CD4-positive, alpha-beta T cell treated with Interleukin-15 for 4 hours (primary cell): ENCODE measurements around the gene UMODL1.
"Not testable (repeated sequence)": the region's sequence is repeated elsewhere in the genome, so short reads cannot be mapped to it uniquely, and the experiment has no call there.

ENCODE experiments used
- DNase-seq: peaks from one replicate; pipeline ENCODE4 v3.0.0-alpha.2; 2020; ENCODE audit warnings: low spot score

Gene UMODL1

DNA sequence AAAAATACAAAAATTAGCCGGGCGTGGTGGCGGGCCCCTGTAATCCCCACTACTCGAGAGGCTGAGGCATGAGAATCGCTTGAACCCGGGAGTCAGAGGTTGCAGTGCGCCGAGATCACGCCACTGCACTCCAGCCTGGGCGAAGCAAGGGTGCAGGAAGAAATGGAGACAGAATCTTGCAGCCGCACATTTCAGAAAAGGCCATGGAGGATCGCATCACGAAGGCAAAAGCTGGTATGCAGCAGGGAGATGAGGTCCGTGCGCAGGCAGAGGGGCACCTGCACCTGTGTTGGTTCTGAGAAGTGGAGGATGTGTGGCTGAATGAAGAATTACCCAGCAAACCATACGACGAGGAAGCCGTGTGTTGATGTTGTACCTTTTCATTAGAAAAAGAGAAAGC is 94.8 kb downstream of the UMODL1 start:
- no peak for DNase-seq

GRCh38 chr21:42169758-42170157 is 98.6 kb downstream of the UMODL1 start:
- DNase-seq: no peak

- no peak for DNase-seq
Measured at GRCh38 chr21:42171091-42172053, 100.3 kb downstream of the UMODL1 start.

DNA sequence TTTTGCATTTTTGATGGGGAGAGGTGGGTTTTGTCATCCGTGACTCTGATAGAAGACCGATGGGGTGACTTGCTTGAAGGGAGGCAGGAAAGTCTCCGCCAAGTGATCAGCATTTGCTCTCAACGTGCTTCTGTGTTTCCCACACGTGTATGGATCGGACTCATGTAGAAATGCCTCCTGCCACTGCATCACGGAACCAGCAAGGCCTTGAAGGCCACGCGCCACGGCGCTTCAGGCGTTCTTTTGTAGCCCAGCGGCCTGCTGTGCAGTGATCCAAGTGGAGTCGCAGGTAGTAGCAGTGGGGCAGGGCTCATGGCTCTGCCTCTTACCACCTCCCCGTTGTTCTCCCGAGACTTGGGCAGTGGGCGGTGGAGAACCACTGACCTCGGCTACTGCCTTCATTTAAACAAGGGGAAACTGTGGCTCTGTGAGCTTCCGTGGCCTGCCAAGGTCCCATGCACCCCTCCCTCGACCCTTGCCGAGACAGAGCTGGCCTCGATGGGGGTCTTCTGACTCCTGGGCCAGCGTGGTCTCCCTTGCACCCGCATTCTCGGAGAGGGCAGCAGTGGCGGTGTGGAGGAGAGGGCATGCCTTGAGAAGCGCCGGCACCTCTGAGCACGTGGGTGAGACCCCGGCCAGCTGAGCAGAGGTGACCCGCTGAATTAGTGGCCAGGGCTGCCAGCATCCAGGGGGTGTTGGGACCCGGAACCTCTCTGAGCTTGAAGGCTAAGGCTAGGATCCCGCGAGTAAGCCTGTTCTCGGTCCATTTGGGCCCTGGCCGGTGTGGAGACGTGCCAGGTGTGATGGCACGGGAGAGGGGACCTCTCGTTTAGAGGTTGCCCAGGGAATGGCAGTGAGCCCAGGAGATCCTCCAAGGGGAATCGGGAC is 101.7 kb downstream of the UMODL1 start:
- no peak for DNase-seq

- no peak for DNase-seq
Measured at GRCh38 chr21:42174173-42174572, 103.1 kb downstream of the UMODL1 start.

- DNase-seq: no peak
Measured at GRCh38 chr21:42175110-42175710, 104.1 kb downstream of the UMODL1 start.

- no peak for DNase-seq
Measured at GRCh38 chr21:42176859-42177258, 105.7 kb downstream of the UMODL1 start.

- DNase-seq: no peak
Measured at GRCh38 chr21:42179316-42179715, 108.2 kb downstream of the UMODL1 start.

GRCh38 chr21:42180001-42180400 is 108.9 kb downstream of the UMODL1 start:
- not testable (repeated sequence) for DNase-seq

DNA sequence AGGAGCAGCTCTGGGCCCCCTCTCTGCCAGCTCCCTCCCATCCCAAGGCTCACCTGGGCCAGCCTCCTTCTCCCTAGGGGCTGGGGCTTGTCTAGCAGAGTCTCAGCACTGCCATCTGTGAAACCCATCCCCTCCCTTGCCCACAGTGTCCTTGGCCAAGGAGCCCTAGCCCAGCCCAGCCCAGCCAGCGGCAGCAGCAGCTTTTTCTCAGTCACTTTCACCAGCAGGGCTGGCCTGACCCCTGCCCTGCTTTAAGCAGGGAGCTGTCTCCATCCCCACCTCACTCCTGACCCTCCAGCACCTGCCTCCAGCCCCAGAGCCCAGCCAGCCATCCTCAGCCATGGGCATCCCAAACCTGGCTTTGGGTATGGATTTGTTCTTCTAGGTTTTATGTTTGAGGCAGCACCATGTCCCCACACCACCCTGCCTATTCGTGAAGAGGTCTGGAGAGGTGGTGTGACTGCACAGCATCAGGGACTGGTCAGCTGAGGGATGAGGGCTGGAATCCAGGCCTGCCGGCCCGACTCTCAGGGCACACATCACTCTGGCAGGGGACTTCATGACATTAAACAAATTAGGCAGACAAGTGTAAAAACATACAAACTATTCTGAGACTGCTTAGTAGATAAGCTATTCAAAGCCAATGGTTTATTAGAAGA is 111.7 kb downstream of the UMODL1 start:
- DNase-seq: no peak

DNA sequence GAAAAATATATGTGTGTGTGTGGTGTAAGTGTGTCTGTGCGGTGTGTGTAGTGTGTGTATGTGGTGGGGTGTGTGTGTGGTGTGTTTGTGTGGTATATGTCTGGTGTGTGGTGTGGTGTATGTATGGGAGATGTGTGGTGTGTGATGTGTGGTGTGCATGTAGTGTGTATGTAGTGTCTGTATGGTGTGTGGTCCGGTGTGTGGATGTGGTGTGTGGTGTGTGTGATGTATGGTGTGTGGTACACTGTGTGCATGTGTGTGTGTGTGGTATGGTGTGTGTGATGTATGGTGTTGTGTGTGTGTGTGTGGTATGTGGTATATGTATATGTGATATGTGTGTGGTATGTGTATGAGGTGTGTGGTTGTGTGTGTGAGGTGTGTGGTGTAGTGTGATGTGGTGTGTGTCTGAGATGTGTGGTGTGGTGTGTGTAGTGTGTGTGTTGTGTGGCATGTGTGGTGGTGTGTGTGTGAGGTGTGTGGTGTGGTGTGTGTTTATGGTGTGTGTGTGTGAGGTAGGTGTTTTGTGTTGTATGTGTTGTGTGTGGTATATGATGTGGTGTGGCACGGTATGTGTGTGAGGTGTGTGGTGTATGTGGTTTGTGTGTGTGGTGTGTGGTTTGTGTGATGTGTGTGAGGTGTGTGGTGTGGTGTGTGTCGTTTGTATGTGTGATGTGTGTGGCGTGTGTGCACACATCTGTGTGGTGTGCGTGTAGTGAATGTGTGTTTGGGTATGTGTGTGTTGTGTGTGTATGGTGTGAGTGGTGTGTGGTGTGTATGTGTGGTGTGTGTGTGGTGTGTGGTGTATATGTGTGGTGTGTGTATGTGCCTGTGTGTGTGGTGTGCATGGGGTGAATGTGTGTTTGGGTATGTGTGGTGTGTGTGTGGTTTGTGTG is 112.5 kb downstream of the UMODL1 start:
- DNase-seq: no peak

DNA sequence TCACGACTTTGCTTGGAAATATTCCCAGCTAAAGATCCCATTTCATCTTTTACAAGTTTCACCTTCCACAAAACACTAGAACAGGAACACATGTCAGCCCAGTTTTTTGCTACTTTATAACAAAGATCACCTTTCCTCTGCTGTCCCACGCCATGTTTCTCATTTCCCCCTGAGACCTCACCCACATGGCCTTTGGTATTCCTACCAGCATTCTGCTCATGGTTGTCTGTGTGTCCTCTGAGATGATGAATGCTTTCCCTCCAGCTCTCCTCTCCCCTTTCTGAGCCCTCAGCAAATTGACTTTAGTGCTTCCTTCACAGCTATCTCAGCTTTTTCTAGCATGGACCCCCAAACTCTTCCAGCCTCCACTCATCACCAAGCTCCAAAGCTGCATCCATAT is 115.5 kb downstream of the UMODL1 start:
- DNase-seq: no peak

DNA sequence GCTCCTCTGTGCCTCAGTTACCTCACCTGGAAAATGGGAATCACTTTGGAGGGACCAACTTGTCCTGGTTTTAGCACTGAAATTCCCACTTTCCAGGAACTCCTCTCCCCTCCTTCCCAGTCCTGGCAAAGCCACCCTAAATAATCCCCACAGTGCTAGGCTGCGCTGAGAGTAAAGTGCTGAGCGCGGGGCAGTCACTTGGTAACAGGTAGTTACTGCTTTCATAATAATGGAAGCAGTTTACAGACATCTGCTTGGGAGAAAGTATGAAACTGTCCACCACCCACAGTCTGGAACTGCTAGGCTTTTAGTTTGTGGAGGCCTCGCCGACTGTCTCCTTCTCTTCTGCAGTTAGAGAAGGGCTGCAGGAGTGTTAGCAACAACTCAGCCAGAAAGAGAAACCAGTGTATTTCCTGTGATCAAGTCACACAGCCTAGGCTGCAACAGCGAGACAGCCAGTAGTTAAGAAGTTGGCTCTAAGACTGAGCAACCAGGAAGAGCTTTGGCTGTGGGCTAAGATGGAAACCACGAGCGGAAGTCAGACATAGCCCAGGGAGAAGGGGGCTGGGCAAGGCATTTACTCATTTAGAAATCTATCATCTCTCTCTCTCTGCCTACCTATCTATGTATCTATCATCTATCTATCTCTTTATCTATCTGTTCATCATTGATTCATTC is 117.0 kb downstream of the UMODL1 start:
- DNase-seq: peak; percentile 89

DNA sequence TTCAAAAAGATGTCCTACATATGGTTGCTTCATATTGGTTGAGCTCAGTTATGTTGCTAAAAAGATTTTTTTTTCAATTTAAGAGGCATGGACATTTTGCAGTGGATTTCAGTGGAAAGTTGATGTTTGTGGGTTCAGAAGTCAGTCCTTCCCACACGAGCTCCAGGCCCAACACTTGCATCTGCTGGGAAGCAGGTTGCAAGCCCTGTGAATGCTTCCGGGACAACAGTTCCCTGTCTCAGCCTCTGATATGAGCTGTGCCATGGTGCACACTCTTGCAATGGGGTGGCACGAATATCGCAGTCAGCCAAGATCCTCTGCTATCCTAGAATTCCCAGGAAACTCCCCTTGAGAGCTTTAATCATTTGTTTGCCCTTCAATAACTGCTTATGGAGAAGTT is 117.5 kb downstream of the UMODL1 start:
- DNase-seq: no peak

DNA sequence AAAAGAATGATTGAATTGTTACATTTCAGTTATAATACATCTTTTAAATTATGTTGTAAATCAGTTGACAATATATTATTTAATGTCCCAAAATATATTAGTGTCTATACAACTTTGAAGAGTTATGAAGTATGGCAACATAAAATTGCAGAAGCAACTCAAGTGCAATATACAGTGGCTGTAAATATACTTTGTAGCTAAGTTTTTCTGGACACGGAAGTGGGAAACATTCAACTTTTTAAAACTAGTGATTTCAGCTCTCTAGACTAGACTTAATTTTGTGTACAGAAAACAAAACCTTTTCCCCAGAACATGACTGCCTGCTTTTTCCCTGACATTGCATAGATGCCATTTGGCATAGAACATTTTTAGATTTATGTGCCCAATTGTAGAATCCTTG is 118.3 kb downstream of the UMODL1 start:
- DNase-seq: no peak

- peak; percentile 29 for DNase-seq
Measured at GRCh38 chr21:42189860-42190485, 118.9 kb downstream of the UMODL1 start.

GRCh38 chr21:42190486-42190863 is 119.4 kb downstream of the UMODL1 start:
- DNase-seq: no peak

GRCh38 chr21:42191064-42191463 is 119.9 kb downstream of the UMODL1 start:
- no peak for DNase-seq

GRCh38 chr21:42191696-42192595 is 120.8 kb downstream of the UMODL1 start:
- no peak for DNase-seq
